H9 (cell line): ENCODE results near the gene RPL5. TPM values are rescaled to one million over a fixed set of nuclear protein-coding genes. Genes with fewer than 3 reads are reported as not detected.

Experiments used
- DNase-seq: peaks from one replicate; pipeline ENCODE4 v3.0.0-alpha.2; 2017
- H2AFZ ChIP-seq: one replicate; pipeline ENCODE4 v1.6.1; 2013; ENCODE audit warnings: mild to moderate bottlenecking, low read length, control low read depth, moderate library complexity
- H2AK5ac ChIP-seq: 2 replicates; pipeline ENCODE4 v1.6.1; 2013; ENCODE audit warnings: low read length, control low read depth, mixed read lengths; ENCODE audit not compliant: insufficient read length
- H2BK120ac ChIP-seq: one replicate; pipeline ENCODE4 v1.6.1; 2013; ENCODE audit warnings: low read depth, mild to moderate bottlenecking, low read length, control low read depth, inconsistent platforms; ENCODE audit not compliant: poor library complexity, severe bottlenecking
- H2BK12ac ChIP-seq: 2 replicates; pipeline ENCODE4 v1.6.1; 2013; ENCODE audit warnings: low read length, control low read depth, mixed read lengths, low read depth; ENCODE audit not compliant: insufficient read length
- H2BK15ac ChIP-seq: 2 replicates; pipeline ENCODE4 v1.6.1; 2013; ENCODE audit warnings: low read depth, low read length, control low read depth
- H2BK20ac ChIP-seq: one replicate; pipeline ENCODE4 v1.6.1; 2013; ENCODE audit warnings: low read depth, mild to moderate bottlenecking, low read length, control low read depth, inconsistent platforms; ENCODE audit not compliant: poor library complexity, severe bottlenecking
- H2BK5ac ChIP-seq: 2 replicates; pipeline ENCODE4 v1.6.1; 2013; ENCODE audit warnings: low read length, control low read depth, mixed read lengths; ENCODE audit not compliant: insufficient read length
- H3K14ac ChIP-seq: 2 replicates; pipeline ENCODE4 v1.6.1; 2013; ENCODE audit warnings: low read length, control low read depth; ENCODE audit not compliant: insufficient read depth
- H3K18ac ChIP-seq: 2 replicates; pipeline ENCODE4 v1.6.1; 2013; ENCODE audit warnings: low read depth, mild to moderate bottlenecking, mixed read lengths, low read length, control low read depth; ENCODE audit not compliant: insufficient read length
- H3K23ac ChIP-seq: 2 replicates; pipeline ENCODE4 v1.6.1; 2013; ENCODE audit warnings: low read length, control low read depth, mixed read lengths, low read depth; ENCODE audit not compliant: insufficient read length
- H3K23me2 ChIP-seq: 2 replicates; pipeline ENCODE4 v1.6.1; 2013; ENCODE audit warnings: low read depth, mild to moderate bottlenecking, mixed read lengths, low read length, control low read depth; ENCODE audit not compliant: insufficient read length, poor library complexity, severe bottlenecking
- H3K27ac ChIP-seq: 2 replicates; pipeline ENCODE4 v1.5.1; 2013; ENCODE audit warnings: low read length, control low read depth, mixed read lengths, low read depth; ENCODE audit not compliant: insufficient read length
- H3K27me3 ChIP-seq: 2 replicates; pipeline ENCODE4 v1.6.1; 2013; ENCODE audit warnings: low read length, control low read depth, inconsistent platforms; ENCODE audit not compliant: insufficient read depth
- H3K4ac ChIP-seq: 2 replicates; pipeline ENCODE4 v1.6.1; 2013; ENCODE audit warnings: low read depth, mild to moderate bottlenecking, control low read depth, inconsistent platforms, low read length, moderate library complexity
- H3K4me1 ChIP-seq: 2 replicates; pipeline ENCODE4 v1.6.1; 2013; ENCODE audit warnings: low read length, control low read depth, inconsistent platforms; ENCODE audit not compliant: insufficient read depth
- H3K4me2 ChIP-seq: 2 replicates; pipeline ENCODE4 v1.6.1; 2013; ENCODE audit warnings: low read length, control low read depth, mixed read lengths; ENCODE audit not compliant: insufficient read length, insufficient read depth
- H3K56ac ChIP-seq: 2 replicates; pipeline ENCODE4 v1.6.1; 2013; ENCODE audit warnings: low read depth, mild to moderate bottlenecking, mixed read lengths, low read length, control low read depth; ENCODE audit not compliant: insufficient read length
- H3K79me1 ChIP-seq: 2 replicates; pipeline ENCODE4 v1.6.1; 2013; ENCODE audit warnings: low read depth, mild to moderate bottlenecking, moderate library complexity, low read length, control low read depth, inconsistent platforms; ENCODE audit not compliant: insufficient read depth, poor library complexity, severe bottlenecking
- H3K79me2 ChIP-seq: 2 replicates; pipeline ENCODE4 v1.6.1; 2013; ENCODE audit warnings: low read length, control low read depth, inconsistent platforms; ENCODE audit not compliant: insufficient read depth
- H3K9ac ChIP-seq: 2 replicates; pipeline ENCODE4 v1.6.1; 2013; ENCODE audit warnings: low read length, control low read depth, mixed read lengths; ENCODE audit not compliant: insufficient read length; ENCODE audit errors: extremely low read depth
- H3K9me3 ChIP-seq: one replicate; pipeline ENCODE4 v1.6.1; 2013; ENCODE audit warnings: low read depth, low read length, inconsistent platforms; ENCODE audit not compliant: control insufficient read depth
- H3T11ph ChIP-seq: one replicate; pipeline ENCODE4 v1.6.1; 2013; ENCODE audit warnings: mild to moderate bottlenecking, low read length, control low read depth, inconsistent platforms
- H4K20me1 ChIP-seq: one replicate; pipeline ENCODE4 v1.6.1; 2013; ENCODE audit not compliant: control insufficient read depth, insufficient read length, insufficient read depth
- H4K5ac ChIP-seq: 2 replicates; pipeline ENCODE4 v1.6.1; 2013; ENCODE audit warnings: low read depth, mild to moderate bottlenecking, mixed read lengths, low read length, control low read depth; ENCODE audit not compliant: insufficient read length
- H4K8ac ChIP-seq: replicated peaks from 2 replicates; pipeline ENCODE4 v1.6.1; 2013; ENCODE audit warnings: low read length, control low read depth, mixed read lengths, low read depth; ENCODE audit not compliant: insufficient read length
- H4K91ac ChIP-seq: 2 replicates; pipeline ENCODE4 v1.6.1; 2013; ENCODE audit warnings: low read depth, mild to moderate bottlenecking, moderate library complexity, mixed read lengths, low read length, control low read depth; ENCODE audit not compliant: insufficient read length
- H3K27ac Mint-ChIP-seq, 3 experiments: 2 replicates in 2 of 3; 3 replicates in 1 of 3; pipeline ENCODE4 v1.8.0; 2020 to 2021; ENCODE audit warnings: mixed read lengths in 3 of 3, mild to moderate bottlenecking in 1 of 3, moderate library complexity in 1 of 3
- H3K27me3 Mint-ChIP-seq: 2 replicates; pipeline ENCODE4 v1.8.0; 2021; ENCODE audit warnings: low read depth, mild to moderate bottlenecking, moderate library complexity, mixed read lengths
- H3K36me3 Mint-ChIP-seq, 3 experiments: 2 replicates in 2 of 3; 3 replicates in 1 of 3; pipeline ENCODE4 v1.8.0; 2020 to 2021; ENCODE audit warnings: low read depth in 3 of 3, mixed read lengths in 3 of 3; ENCODE audit not compliant: insufficient read depth in 1 of 3
- H3K4me1 Mint-ChIP-seq, 2 experiments: 2 replicates each; pipeline ENCODE4 v1.8.0; 2020; ENCODE audit warnings: mixed read lengths in 2 of 2
- H3K4me3 Mint-ChIP-seq, 2 experiments: 2 replicates in 1 of 2; 3 replicates in 1 of 2; pipeline ENCODE4 v1.8.0; 2020 to 2021; ENCODE audit warnings: mild to moderate bottlenecking in 2 of 2, mixed read lengths in 2 of 2, moderate library complexity in 1 of 2
- H3K9me3 Mint-ChIP-seq, 2 experiments: 2 replicates in 1 of 2; 3 replicates in 1 of 2; pipeline ENCODE4 v1.8.0; 2020; ENCODE audit warnings: mild to moderate bottlenecking in 2 of 2, mixed read lengths in 2 of 2, moderate library complexity in 1 of 2
- CTCF ChIP-seq: fragments of 200-600 bp; sonication (generic); conservative IDR thresholded peaks from 3 replicates; pipeline ENCODE4 v1.8.0; 2021; ENCODE audit warnings: antibody characterized with exemption, mild to moderate bottlenecking
- WGBS: extraction: QIAGEN DNeasy Blood & Tissue Kit; methylation state at CpG from one replicate; pipeline ENCODE4 v1.1.7; 2013; ENCODE audit warnings: missing lambda C conversion rate, low lambda C conversion rate, mixed read lengths; ENCODE audit not compliant: insufficient read length; ENCODE audit errors: extremely low coverage; 5-methylcytosine and 5-hydroxymethylcytosine counted together
- total RNA-seq: library from RNA; stranded (reverse); gene quantifications from 2 replicates; pipeline ENCODE4 v1.2.1, GENCODE V29; 2021

RPL5 gene
- total RNA-seq, 1 experiment from 2014 or later: 1,608 TPM

- no peak overlapping the region for H2BK5ac ChIP-seq
- no peak overlapping the region for H3K14ac ChIP-seq
- no peak overlapping the region for H4K5ac ChIP-seq
- no peak overlapping the region for H3K4ac ChIP-seq
- no CpG with 5 or more reads among the region's 4 CpGs for WGBS
- H3K4me2 ChIP-seq: no peak overlapping the region
- no peaks in the 10 kb centered on the region for H3K79me2 ChIP-seq
- H3K9me3 ChIP-seq: no peaks in the 10 kb centered on the region
- no peaks in the 10 kb centered on the region for H3K23me2 ChIP-seq
- no peak overlapping the region for H3K9ac ChIP-seq
- no peak overlapping the region for H2BK15ac ChIP-seq
- H4K8ac ChIP-seq: no peak overlapping the region
- H3K18ac ChIP-seq: no peak overlapping the region
- no peak overlapping the region for H3K27ac ChIP-seq
- no peak overlapping the region for H3K56ac ChIP-seq
- Mint-ChIP-seq H3K36me3 (peaks cover 3 to 4% (median 3%) of the 10 kb centered on the region in 3 experiments; a peak in 6 of 7 replicates), H3K4me3 (no peak overlapping the region), H3K4me1 (peaks cover 11 to 12% of the 10 kb centered on the region in 2 experiments), H3K9me3 (peaks cover 6 to 8% of the 10 kb centered on the region in 2 experiments), H3K27me3 (no peaks in the 10 kb centered on the region), H3K27ac (peak overlapping the region in 1 of 3 experiments; percentile 48; a peak in 2 of 7 replicates)
- H4K91ac ChIP-seq: no peak overlapping the region
- no peak overlapping the region for H2BK12ac ChIP-seq
- H3K79me1 ChIP-seq: no peaks in the 10 kb centered on the region
- no peaks in the 10 kb centered on the region for H4K20me1 ChIP-seq
- no peak overlapping the region for H2AFZ ChIP-seq
- H2AK5ac ChIP-seq: no peak overlapping the region
- no peak for DNase-seq
- H2BK20ac ChIP-seq: no peak overlapping the region
- no peak overlapping the region for H3K23ac ChIP-seq
- no peaks in the 10 kb centered on the region for H3K27me3 ChIP-seq
- no peak overlapping the region for H3T11ph ChIP-seq
- no peaks in the 10 kb centered on the region for H3K4me1 ChIP-seq
- no peak for TF ChIP-seq CTCF
- no peak overlapping the region for H2BK120ac ChIP-seq
Measured at GRCh38 chr1:92877081-92877711, 45.4 kb downstream of the RPL5 start.
